ENCODE measurements around the gene DGKZ.

GRCh38 chr11:46342239-46342638 is 5.0 kb upstream of the DGKZ start:
- TF ChIP-seq EP300 (IDR thresholded peaks at IDR 0.05) (no peak), CTCF (IDR thresholded peaks at IDR 0.05) (no peak)

Measured in stomach (tissue), 4 donors.